GM21528 (cell line): ENCODE results near the gene SOX5.
"Not testable (repeated sequence)": the region's sequence is repeated elsewhere in the genome, so short reads cannot be mapped to it uniquely, and the experiment has no call there.

ENCODE experiments used
- ATAC-seq: cut with Tn5 transposase; IDR thresholded peaks from one replicate; pipeline ENCODE4 v1.9.1; 2021; ENCODE audit warnings: mild to moderate bottlenecking, moderate library complexity; ENCODE audit not compliant: unreplicated experiment, low FRiP score

SOX5 gene

DNA sequence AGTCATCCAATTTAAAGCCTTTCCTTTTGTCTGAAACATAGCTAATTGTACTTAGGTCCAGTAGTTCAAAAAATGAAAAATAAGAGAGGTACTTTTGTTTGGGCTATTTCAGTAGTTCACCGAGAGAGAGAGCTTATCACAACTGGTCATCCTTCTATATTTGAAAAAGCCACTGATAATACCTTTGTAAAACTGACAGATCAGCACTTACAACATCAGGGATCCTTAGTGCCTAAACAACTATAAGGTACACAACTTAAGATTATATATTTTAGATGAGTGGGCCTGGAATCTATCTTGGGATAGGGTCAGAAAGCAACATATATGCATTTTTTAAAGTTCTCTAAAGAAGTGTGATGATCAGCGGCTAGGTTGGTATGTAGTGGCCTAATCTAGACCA, 97.9 kb downstream of the SOX5 start:
- no peak for ATAC-seq

GRCh38 chr12:23847857-23848256, 101.6 kb downstream of the SOX5 start:
- ATAC-seq, result no peak

- no peak for ATAC-seq
These were observed 105.5 kb downstream of the SOX5 start for GRCh38 chr12:23843958-23844357.

DNA sequence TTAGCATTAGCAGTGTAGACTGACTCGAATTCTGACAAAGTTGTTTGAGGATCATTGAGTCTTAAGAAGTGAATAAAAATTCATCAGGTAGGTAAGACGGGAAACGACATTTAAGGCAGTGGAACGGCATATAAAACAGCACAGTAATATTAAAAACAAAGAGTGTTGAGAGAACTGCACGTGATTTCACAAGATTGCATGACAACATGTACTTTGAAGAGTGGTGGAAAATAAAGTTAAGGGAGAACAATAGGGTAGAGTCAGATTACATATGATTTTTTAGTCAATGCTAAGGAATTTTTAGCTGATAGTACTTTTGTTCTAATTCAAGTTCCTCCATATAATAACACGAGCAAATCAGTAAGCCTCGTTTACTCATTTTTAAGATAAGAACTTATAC, 115.4 kb downstream of the SOX5 start:
- no peak for ATAC-seq

GRCh38 chr12:23831739-23832138, 117.7 kb downstream of the SOX5 start:
- ATAC-seq, result no peak

DNA sequence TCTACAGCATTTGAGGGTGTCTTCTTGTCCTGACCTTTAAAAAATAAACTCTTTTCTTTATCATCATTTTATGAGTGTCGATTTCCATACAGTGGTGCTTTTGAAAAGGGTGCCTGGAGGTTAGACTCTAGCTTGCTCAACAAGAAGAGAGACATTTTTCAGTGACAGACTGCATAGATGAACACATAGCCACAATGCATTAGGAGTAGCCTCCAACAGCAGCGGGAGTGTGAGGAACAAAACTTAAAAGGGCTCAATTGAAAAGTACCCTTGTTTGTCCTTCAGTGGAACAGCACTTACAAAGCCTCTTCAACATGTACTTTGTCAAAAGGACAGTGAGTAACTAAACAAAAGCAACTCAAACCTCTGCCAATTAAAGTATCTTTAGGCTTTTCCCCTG, 119.3 kb downstream of the SOX5 start:
- no peak for ATAC-seq

GRCh38 chr12:23827353-23827752, 122.1 kb downstream of the SOX5 start:
- ATAC-seq, result no peak

- ATAC-seq, result not testable (repeated sequence)
These were observed 124.3 kb downstream of the SOX5 start for GRCh38 chr12:23825124-23825523.

DNA sequence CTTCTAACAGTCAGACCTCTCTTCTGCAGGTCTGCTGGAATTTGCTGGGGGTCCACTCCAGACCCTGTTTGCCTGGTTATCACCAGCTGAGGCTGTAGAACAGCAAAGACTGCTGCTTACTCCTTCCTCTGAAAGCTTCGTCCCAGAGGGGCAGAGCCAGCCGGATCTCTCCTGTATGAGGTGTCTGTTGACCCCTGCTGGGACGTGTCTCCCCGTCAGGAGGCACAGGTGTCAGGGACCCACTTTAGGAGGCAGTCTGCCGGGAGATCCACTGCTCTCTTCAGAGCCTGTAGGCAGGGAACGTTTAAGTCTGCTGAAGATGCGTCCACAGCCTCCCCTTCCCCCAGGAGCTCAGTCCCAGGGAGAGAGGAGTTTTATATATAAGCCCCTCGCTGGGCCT, 125.1 kb downstream of the SOX5 start:
- ATAC-seq, result no peak

GRCh38 chr12:23822883-23823282, 126.6 kb downstream of the SOX5 start:
- not testable (repeated sequence) for ATAC-seq

DNA sequence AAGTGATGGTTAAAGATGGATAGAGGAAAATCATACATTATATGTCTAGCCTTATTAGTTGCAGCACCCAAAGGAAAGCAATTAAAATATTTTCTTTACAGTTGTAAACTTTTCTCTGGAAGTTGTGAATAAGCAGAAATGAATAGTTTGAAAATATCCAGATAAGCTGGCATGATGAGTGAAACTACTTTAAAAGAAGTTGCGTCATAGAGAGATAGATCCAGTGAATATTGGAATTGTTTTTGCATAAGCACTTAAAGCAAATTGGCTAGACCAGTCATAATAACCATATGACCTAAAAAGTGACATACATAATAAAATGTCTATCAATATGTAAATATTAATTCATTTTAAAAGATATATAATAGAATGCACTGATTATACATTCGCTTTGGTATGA, 132.1 kb downstream of the SOX5 start:
- no peak for ATAC-seq

DNA sequence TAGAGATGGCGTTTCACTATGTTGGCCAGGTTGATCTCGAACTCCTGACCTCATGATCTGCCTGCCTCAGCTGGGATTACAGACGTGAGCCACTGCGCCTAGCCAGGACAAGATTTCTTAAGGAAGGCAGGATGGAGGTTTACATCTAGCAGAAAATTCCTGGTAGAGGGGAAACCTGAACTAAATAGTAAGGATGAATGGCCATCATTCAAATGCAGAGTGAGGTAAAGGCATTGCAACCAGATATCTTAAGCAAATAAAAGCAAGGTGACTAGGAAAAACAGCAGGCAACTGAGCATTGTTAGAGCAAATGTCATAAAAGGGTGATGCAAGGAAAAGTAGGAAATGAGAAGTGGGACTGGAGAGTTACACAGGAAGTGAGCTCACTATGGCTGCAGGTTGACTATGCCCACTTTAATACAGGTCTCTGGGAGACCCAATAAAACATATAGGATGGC, 133.0 kb downstream of the SOX5 start:
- no peak for ATAC-seq

- no peak for ATAC-seq
These were observed 133.7 kb downstream of the SOX5 start for GRCh38 chr12:23815810-23816209.

- ATAC-seq, result no peak
These were observed 136.3 kb downstream of the SOX5 start for GRCh38 chr12:23813206-23813605.

GRCh38 chr12:23810329-23810902, 139.1 kb downstream of the SOX5 start:
- no peak for ATAC-seq

GRCh38 chr12:23803540-23803939, 145.9 kb downstream of the SOX5 start:
- no peak for ATAC-seq

GRCh38 chr12:23795494-23795893, 154.0 kb downstream of the SOX5 start:
- no peak for ATAC-seq

- no peak for ATAC-seq
These were observed 168.4 kb downstream of the SOX5 start for GRCh38 chr12:23781118-23781517.

DNA sequence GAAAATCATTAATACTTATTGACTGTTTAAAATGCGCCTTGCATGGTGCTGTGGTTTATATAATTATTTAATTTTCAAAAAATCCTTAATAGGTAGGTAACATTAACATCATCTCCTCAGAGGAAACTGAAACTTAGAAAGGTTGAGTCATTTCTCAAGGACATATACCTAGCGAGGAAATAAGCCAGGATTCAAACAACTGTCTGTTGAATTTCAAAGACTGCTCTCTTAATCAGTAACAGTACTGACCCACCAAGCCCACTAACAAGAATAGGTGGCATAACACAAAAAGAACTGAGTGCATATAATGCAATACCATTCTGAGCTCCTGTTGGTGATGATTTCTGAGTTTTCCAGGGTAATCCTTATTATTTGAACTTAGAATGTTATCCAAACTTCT, 174.3 kb downstream of the SOX5 start:
- ATAC-seq, result no peak

DNA sequence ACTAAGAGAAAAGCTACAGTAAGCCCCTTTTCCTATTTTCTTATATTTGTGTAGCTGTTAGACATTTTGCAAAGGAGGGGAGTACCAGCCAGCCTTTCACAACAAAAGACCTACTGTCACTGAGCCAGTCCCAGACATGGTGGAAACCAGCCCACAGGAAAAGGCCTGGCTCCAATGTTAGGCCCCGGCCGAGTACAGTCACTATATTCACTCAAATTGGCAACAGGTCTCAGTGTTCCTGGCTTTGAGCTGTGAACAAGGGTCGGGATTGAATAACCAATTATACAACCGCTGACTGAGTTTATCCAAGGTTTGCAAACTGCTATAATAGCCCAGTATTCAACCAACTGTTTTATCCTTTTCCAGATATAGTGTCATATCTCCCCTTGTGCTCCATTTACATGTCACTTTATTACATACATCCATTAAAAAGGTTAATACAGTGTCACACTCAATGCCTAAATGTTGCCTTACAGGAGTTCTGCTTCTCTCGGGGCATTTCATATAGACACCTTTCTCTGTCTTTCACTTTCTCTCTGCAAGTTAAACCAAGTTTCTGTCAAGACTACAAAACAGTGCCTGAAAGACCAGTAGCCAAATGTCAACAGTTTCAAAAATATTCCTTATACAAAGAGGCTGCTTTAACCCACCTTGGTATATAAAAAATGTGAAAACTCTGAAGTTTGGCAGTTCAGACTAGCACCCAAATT, 178.1 kb downstream of the SOX5 start:
- no peak for ATAC-seq

DNA sequence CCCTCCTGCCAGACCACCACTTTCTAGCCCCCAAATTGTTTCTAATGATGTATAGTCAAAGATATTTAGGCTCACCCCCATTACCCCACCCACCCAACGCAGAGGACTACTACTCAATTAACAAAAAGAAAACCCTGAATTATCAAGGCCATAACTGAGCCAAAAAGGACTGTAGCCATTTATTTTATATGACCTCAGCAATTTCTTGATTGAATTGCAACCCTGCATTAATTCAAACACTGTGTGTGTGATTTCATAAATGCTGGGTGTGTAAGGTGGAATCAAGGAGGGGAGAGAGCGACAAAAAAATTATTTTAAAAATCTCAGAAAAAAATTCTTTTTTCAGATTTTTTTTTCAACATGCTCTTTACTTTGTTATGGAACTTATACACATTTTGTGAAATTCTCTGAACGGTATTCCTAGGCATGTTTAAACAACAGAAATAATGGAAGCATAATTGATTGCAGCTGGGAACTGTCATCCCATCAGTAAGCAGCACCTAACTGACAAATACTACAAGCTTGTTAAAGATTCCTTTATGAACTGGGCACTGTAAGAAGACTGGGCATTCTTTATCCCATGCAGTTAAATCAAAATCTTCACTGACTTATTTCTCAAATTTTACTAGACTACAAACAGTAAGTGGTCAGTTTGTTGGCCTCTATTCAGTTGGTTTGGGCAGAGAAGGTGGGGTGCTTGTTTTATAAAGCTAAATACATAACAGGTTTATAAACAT, 179.1 kb downstream of the SOX5 start:
- ATAC-seq, result no peak

DNA sequence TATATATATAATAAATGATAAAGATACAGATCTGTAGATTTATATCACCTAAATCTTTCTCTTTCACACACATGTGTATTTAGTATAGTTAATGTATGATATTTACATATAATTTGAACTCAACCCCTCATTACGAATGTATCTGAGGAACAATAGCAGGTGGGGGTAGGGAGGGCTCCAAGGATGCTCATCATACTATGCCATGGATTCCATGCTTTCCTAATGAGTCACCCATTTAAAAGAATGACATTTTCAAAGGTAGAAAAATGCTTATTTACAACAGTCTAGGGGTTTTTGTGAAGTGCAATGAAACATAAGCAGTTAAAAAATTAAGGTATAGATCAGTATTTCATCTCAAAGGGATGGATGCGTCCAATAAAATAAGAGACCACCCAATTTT, 181.6 kb downstream of the SOX5 start:
- no peak for ATAC-seq
